K562 (cell line): ENCODE data around the gene PLA2G4C. TPM values are rescaled to one million over a fixed set of nuclear protein-coding genes. Genes with fewer than 3 reads are reported as not detected.

Source experiments
- ATAC-seq: fragments of 200-7000 bp; cut with Tn5 transposase; 3 replicates; pipeline ENCODE4 v1.9.1; 2020; ENCODE audit warnings: moderate library complexity
- BruUV-seq: library from RNA; stranded (reverse); fragments of 400-500 nt; replicated peaks from 2 replicates; lab custom pipeline; 2021; lab: Mats Ljungman, UMichigan
- CTCF ChIA-PET: fragments of 300-600 bp; formaldehyde crosslinking; extraction: SDS; loops from one replicate; lab custom pipeline; 2021; ENCODE audit warnings: low intra/inter-chr PET ratio; lab: Yijun Ruan, JAX
- POLR2A ChIA-PET: fragments of 300-600, 350-650 bp; sonication (Branson Sonifier 250); formaldehyde crosslinking; extraction: SDS; loops from one replicate; lab custom pipeline; 2021; ENCODE audit warnings: antibody characterized with exemption, inconsistent platforms; lab: Yijun Ruan, JAX
- DNase-seq, 4 experiments: peaks; one replicate each; pipeline versions ENCODE4 v3.0.0 to v3.0.0-alpha.2; 2011 to 2018; ENCODE audit warnings: low spot score in 3 of 4, mixed read lengths in 3 of 4; ENCODE audit errors: extremely low read depth in 1 of 4
- FAIRE-seq: peaks from 2 replicates; lab custom pipeline; 2011; peaks lifted over from hg19 to GRCh38; lab: Jason Lieb, UNC
- H2AFZ ChIP-seq: 2 replicates; pipeline ENCODE4 v1.6.0; 2011; ENCODE audit warnings: low read depth, low read length, control low read depth, inconsistent platforms
- H3K27ac ChIP-seq: fragments of 200-600 bp; 3 replicates; pipeline ENCODE4 v1.8.0; 2011; ENCODE audit warnings: low read depth, mild to moderate bottlenecking, control low read depth, inconsistent platforms, low read length, moderate library complexity, mixed read lengths; ENCODE audit errors: extremely low read depth
- H3K27me3 ChIP-seq, 2 experiments: fragments of 300-600 bp in 1 of 2; 2 replicates in 1 of 2; 3 replicates in 1 of 2; pipeline versions ENCODE4 v1.6.0 to v1.8.0; 2011; ENCODE audit warnings: inconsistent platforms in 2 of 2, low read length in 2 of 2, mild to moderate bottlenecking in 1 of 2, mixed read lengths in 1 of 2, moderate library complexity in 1 of 2; ENCODE audit not compliant: control insufficient read depth in 2 of 2, insufficient read depth in 2 of 2
- H3K36me3 ChIP-seq: fragments of 300-600 bp; 3 replicates; pipeline ENCODE4 v1.8.0; 2011; ENCODE audit warnings: mild to moderate bottlenecking, low read length, inconsistent platforms; ENCODE audit not compliant: control insufficient read depth, insufficient read depth
- H3K4me1 ChIP-seq, 2 experiments: fragments of 200-600 bp in 1 of 2; replicated peaks in 1 of 2; 2 replicates in 1 of 2; 3 replicates in 1 of 2; pipeline versions ENCODE4 v1.5.1 to v1.8.0; 2011; ENCODE audit warnings: inconsistent platforms in 2 of 2, low read length in 2 of 2, mild to moderate bottlenecking in 1 of 2, mixed read lengths in 1 of 2, moderate library complexity in 1 of 2; ENCODE audit not compliant: control insufficient read depth in 2 of 2, insufficient read depth in 2 of 2
- H3K4me2 ChIP-seq: 2 replicates; pipeline ENCODE4 v1.6.1; 2011; ENCODE audit warnings: low read length, control low read depth, inconsistent platforms, mixed read lengths; ENCODE audit not compliant: insufficient read depth
- H3K4me3 ChIP-seq: fragments of 200-600 bp; sonication (generic), shearing (Covaris generic); 2 replicates; pipeline ENCODE4 v1.5.1; 2016; ENCODE audit warnings: control low read depth, inconsistent platforms
- H3K79me2 ChIP-seq: fragments of 200-600 bp; 3 replicates; pipeline ENCODE4 v1.8.0; 2011; ENCODE audit warnings: low read length, inconsistent platforms; ENCODE audit not compliant: control insufficient read depth, insufficient read depth
- H3K9ac ChIP-seq, 2 experiments: 2 replicates each; pipeline versions ENCODE4 v1.6.0 to v1.6.1; 2011; ENCODE audit warnings: low read depth in 2 of 2, low read length in 2 of 2, control low read depth in 1 of 2, inconsistent platforms in 1 of 2, mild to moderate bottlenecking in 1 of 2, mixed read lengths in 1 of 2; ENCODE audit not compliant: insufficient read depth in 1 of 2
- H3K9me1 ChIP-seq: one replicate; pipeline ENCODE4 v1.6.0; 2011; ENCODE audit warnings: inconsistent platforms, mild to moderate bottlenecking, low read length, moderate library complexity; ENCODE audit not compliant: control insufficient read depth, insufficient read depth
- H3K9me3 ChIP-seq: replicated peaks from 2 replicates; pipeline ENCODE4 v1.5.1; 2011; ENCODE audit warnings: low read depth, low read length, inconsistent platforms; ENCODE audit not compliant: control insufficient read depth, insufficient read depth
- H4K20me1 ChIP-seq: replicated peaks from 2 replicates; pipeline ENCODE4 v1.6.1; 2011; ENCODE audit warnings: low read length, inconsistent platforms, mixed read lengths; ENCODE audit not compliant: control insufficient read depth, insufficient read depth
- ELF2 ChIP-seq: fragments of 250-450 bp; sonication (Bioruptor Pico); IDR thresholded peaks from 2 replicates; pipeline ENCODE4 v1.5.0; 2021; ENCODE audit warnings: mild to moderate bottlenecking
- HLTF ChIP-seq: fragments of 450-650 bp; IDR thresholded peaks from 2 replicates; pipeline ENCODE4 v1.6.1; 2016
- HNRNPH1 ChIP-seq: fragments of 200-400 bp; formaldehyde crosslinking; optimal IDR thresholded peaks from 2 replicates; pipeline ENCODE3; 2017; ENCODE audit warnings: low read depth, mild to moderate bottlenecking, low read length, moderate library complexity
- MCM5 ChIP-seq: fragments of 450-650 bp; IDR thresholded peaks from 2 replicates; pipeline ENCODE4 v1.6.1; 2016; ENCODE audit warnings: low read depth
- NFIC ChIP-seq: fragments of 450-650 bp; IDR thresholded peaks from 2 replicates; pipeline ENCODE4 v1.6.1; 2017; ENCODE audit warnings: mild to moderate bottlenecking, inconsistent platforms
- NR2F6 ChIP-seq: fragments of 450-650 bp; formaldehyde crosslinking; IDR thresholded peaks from 2 replicates; pipeline ENCODE4 v1.4.0; 2020; ENCODE audit warnings: mild to moderate bottlenecking
- PBX2 ChIP-seq, 2 experiments: IDR thresholded peaks in 1 of 2; conservative IDR thresholded peaks in 1 of 2; 2 replicates each; pipeline ENCODE4 v1.6.1; 2016; ENCODE audit warnings: low read depth in 2 of 2, mild to moderate bottlenecking in 1 of 2, missing compliant biosample characterization in 1 of 2, missing genetic modification characterization in 1 of 2, moderate library complexity in 1 of 2
- PKNOX1 ChIP-seq: fragments of 450-650 bp; IDR thresholded peaks from 2 replicates; pipeline ENCODE4 v1.6.1; 2016
- SIN3A ChIP-seq, 2 experiments: fragments of 150-350 bp in 1 of 2; IDR thresholded peaks; 2 replicates each; pipeline ENCODE4 v1.6.1; 2011 to 2016; ENCODE audit warnings: borderline replicate concordance in 2 of 2, low read depth in 2 of 2, low read length in 2 of 2, mild to moderate bottlenecking in 2 of 2, moderate library complexity in 2 of 2; ENCODE audit not compliant: control insufficient read depth in 1 of 2
- SREBF2 ChIP-seq: sonication (generic); formaldehyde crosslinking; IDR thresholded peaks from 2 replicates; pipeline ENCODE4 v1.4.0; 2020; ENCODE audit warnings: mild to moderate bottlenecking, missing genetic modification reagents
- SRSF3 ChIP-seq: fragments of 200-400 bp; formaldehyde crosslinking; IDR thresholded peaks from 2 replicates; pipeline ENCODE4 v1.6.1; 2016; ENCODE audit warnings: mild to moderate bottlenecking, low read length, moderate library complexity; ENCODE audit not compliant: insufficient read depth
- TOE1 ChIP-seq, 2 experiments: fragments of 450-650 bp in 1 of 2; sonication (generic) in 1 of 2; formaldehyde crosslinking in 1 of 2; IDR thresholded peaks; 2 replicates each; pipeline versions ENCODE4 v1.7.1 to v1.8.0; 2016 to 2022; ENCODE audit warnings: borderline replicate concordance in 2 of 2, mild to moderate bottlenecking in 2 of 2, antibody characterized with exemption in 1 of 2, inconsistent platforms in 1 of 2, low read depth in 1 of 2, missing genetic modification reagents in 1 of 2, moderate library complexity in 1 of 2
- ZEB2 ChIP-seq: fragments of 450-650 bp; IDR thresholded peaks from 2 replicates; pipeline ENCODE4 v1.6.1; 2016
- ZNF408 ChIP-seq: fragments of 250-450 bp; sonication (Bioruptor Pico); IDR thresholded peaks from 2 replicates; pipeline ENCODE4 v1.4.0; 2020; ENCODE audit warnings: low read depth, mild to moderate bottlenecking, moderate library complexity
- ZNF699 ChIP-seq: fragments of 250-450 bp; sonication (Bioruptor Pico); IDR thresholded peaks from 2 replicates; pipeline ENCODE4 v1.8.0; 2021; ENCODE audit warnings: mild to moderate bottlenecking, moderate library complexity; ENCODE audit not compliant: insufficient replicate concordance
- WGBS: fragments of 100-300 bp; shearing (Covaris generic); methylation state at CpG from one replicate; pipeline ENCODE4 v1.1.6; 2016; ENCODE audit warnings: low coverage, mixed read lengths; ENCODE audit not compliant: insufficient coverage; ENCODE audit errors: missing lambda C conversion rate; 5-methylcytosine and 5-hydroxymethylcytosine counted together
- in situ Hi-C: fragments of 300-500 bp; cut with MboI; formaldehyde crosslinking; loops from 4 replicates; pipeline ENCODE4 v1.15.0; 2018; ENCODE audit warnings: inconsistent platforms, mixed read lengths
- intact Hi-C: fragments of 100-400 bp; cut with micrococcal nuclease; formaldehyde crosslinking; loops from 2 replicates; pipeline ENCODE4 v1.14.2; 2022
- polyA plus RNA-seq, 8 experiments: library from polyadenylated mRNA; depleted of rRNA in 4 of 8; stranded (reverse) in 5 of 8; unstranded in 3 of 8; fragments of >200 nt; fragmentation: Nextera tagmentation in 2 of 8; fragmentation: Illumina TruSeq in 1 of 8; extraction: Ambion mirVana in 2 of 8; extraction: Trizol in 1 of 8; gene quantifications; 2 replicates each; pipeline versions ENCODE4 v1.2.1 to v1.2.3, GENCODE V29; 2011 to 2014; ENCODE audit warnings: inconsistent platforms in 1 of 8, missing spikeins in 1 of 8
- total RNA-seq, 7 experiments: library from RNA; depleted of rRNA in 6 of 7; stranded (reverse); fragments of >200 nt in 6 of 7; fragmentation: Illumina TruSeq in 2 of 7; extraction: Trizol in 2 of 7; gene quantifications; 2 replicates each; pipeline versions ENCODE4 v1.2.1 to v1.2.3, GENCODE V29; 2011 to 2021; ENCODE audit warnings: low replicate concordance in 1 of 7
- TF ChIP-seq, protein P1 (sequence below), 2 experiments: fragments of 200-800 bp in 1 of 2; sonication (Bioruptor generic) in 1 of 2; sonication (generic) in 1 of 2; formaldehyde crosslinking in 1 of 2; IDR thresholded peaks in 1 of 2; conservative IDR thresholded peaks in 1 of 2; 2 replicates each; pipeline versions ENCODE4 v1.5.0 to v1.6.1; 2016 to 2020; ENCODE audit warnings: missing compliant biosample characterization in 1 of 2, missing genetic modification characterization in 1 of 2, missing genetic modification reagents in 1 of 2

The PLA2G4C gene
- total and polyA plus RNA-seq, 9 of the 15 experiments (the other 6 are each of a cell fraction or from before 2014, with no cell fraction given): 0.27 to 0.35 (median 0.35) TPM; not detected in 6

DNA sequence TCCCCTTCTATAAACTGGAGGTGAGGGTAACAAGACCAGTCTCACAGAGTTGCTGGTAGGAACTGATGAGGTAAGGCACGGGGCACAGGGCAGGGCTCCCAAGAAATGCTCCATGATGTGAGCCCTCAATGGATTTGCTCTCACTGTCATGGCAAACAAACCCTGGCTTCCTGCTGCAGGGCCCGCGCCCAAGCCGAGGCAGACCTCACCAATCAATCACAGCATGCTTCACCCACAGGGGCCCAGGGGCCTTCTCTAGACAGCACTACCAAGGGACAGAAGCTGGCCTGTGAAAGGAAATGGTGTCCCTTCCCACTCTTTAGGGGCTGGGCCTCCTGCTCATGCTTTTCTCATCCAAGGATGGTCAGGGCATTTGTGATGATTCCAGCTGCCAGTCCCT lies 25.9 kb upstream of the PLA2G4C start (continued):
- TF ChIP-seq ELF2 (CRISPR knock-in tag) (no peak), ZNF408 (no peak)

DNA sequence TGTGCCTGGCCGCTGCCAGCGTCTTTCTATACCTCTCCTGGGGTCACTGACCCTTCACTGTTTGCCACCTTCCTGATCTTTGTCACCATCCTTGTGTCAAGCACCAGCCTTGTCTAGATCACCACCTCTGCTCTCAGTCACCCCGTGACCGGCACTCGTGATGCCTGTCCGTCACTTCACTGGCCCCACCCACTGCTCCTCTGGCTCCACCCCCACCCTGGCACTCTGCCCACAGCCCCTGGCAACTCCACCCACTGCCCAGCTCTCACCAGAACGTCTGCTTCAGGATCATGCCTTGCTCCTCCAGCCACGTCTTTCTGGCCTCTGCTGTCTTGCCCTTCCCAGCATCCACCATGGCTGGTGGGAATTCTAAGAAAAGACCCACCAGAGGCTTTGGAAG lies 24.8 kb upstream of the PLA2G4C start:
- Histone ChIP-seq H3K36me3 (peaks cover 83% of the 10 kb centered on the region; the same call in 2 of the 3 replicates), H3K79me2 (no peaks in the 10 kb centered on the region), H3K4me1 (peaks cover 0 to 11% of the 10 kb centered on the region in 2 experiments; a peak in 1 of 5 replicates), H3K9ac (no peak overlapping the region), H3K27ac (no peak overlapping the region), H3K4me3 (no peak overlapping the region), H2AFZ (no peak overlapping the region), H3K27me3 (no peaks in the 10 kb centered on the region), H3K9me1 (no peaks in the 10 kb centered on the region), H4K20me1 (no peaks in the 10 kb centered on the region), H3K4me2 (no peak overlapping the region), H3K9me3 (no peaks in the 10 kb centered on the region)
- DNase-seq: peak in 3 of 4 experiments; percentile 14 to 51 (median 27)
- WGBS: 63% methylated on average over 6 of the region's 8 CpGs
- ATAC-seq: peak; percentile 75
- in situ Hi-C loops (no loop called here), intact Hi-C loops (no loop called here)
- BruUV-seq: no TSS peak
- CTCF ChIA-PET: no interaction called here
- FAIRE-seq: no peak
- POLR2A ChIA-PET: no interaction called here
- TF ChIP-seq MCM5 (no peak), HLTF (no peak), ZEB2 (no peak), HNRNPH1 (no peak), SIN3A (IDR thresholded peaks at IDR 0.05; ENCODE audit: borderline replicate concordance in 2 of 2, control insufficient read depth in 1 of 2, low read depth in 2 of 2, low read length in 2 of 2) (no peak), PKNOX1 (peak; percentile 94), ZNF699 (CRISPR knock-in tag) (no peak), NR2F6 (CRISPR knock-in tag) (no peak), NFIC (peak; percentile 90), SRSF3 (no peak), SREBF2 (no peak), TOE1 (IDR thresholded peaks at IDR 0.05; ENCODE audit: borderline replicate concordance) (no peak), TOE1 (CRISPR knock-in tag; IDR thresholded peaks at IDR 0.05; ENCODE audit: borderline replicate concordance, low read depth) (no peak), PBX2 (CRISPR knock-in tag; IDR thresholded peaks at IDR 0.05; ENCODE audit: low read depth) (no peak), PBX2 (tag; conservative IDR thresholded peaks at IDR 0.05; ENCODE audit: low read depth) (peak; percentile 79)
- TF ChIP-seq, protein P1, sequence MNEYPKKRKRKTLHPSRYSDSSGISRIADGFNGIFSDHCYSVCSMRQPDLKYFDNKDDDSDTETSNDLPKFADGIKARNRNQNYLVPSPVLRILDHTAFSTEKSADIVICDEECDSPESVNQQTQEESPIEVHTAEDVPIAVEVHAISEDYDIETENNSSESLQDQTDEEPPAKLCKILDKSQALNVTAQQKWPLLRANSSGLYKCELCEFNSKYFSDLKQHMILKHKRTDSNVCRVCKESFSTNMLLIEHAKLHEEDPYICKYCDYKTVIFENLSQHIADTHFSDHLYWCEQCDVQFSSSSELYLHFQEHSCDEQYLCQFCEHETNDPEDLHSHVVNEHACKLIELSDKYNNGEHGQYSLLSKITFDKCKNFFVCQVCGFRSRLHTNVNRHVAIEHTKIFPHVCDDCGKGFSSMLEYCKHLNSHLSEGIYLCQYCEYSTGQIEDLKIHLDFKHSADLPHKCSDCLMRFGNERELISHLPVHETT (CRISPR knock-in tag; conservative IDR thresholded peaks at IDR 0.05 in 1 of 2, IDR thresholded peaks at IDR 0.05 in 1 of 2): no peak
